ENCODE measurements around the gene AHNAK. TPM values are rescaled to one million over a fixed set of nuclear protein-coding genes. Genes with fewer than 3 reads are reported as not detected.
A peak's percentile ranks its signal among the peaks of the same experiment; 100 is the strongest.
"Not testable (repeated sequence)": the region's sequence is repeated elsewhere in the genome, so short reads cannot be mapped to it uniquely, and the experiment has no call there.

The AHNAK gene
- total RNA-seq, 1 donor from 2014 or later, result 1,254 TPM

DNA sequence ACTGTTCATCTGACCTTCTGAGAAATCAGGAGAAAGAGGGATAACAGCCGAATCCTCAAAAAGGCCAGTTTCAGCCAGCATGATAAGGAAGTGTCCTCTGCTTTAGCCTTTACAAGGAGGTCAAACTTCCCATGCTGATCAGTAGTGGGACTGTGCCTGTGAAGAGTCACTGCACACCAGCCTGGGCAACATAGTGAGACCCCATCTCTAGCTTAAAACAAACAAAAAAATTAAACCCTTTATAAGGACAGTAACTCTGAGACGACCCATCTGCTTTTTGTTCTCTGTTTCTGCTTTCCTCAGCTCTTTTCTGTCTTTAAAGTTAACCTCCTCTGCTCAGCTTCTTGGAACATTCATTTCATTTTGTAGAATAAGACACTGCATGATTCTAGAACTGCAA, 78.0 kb downstream of the AHNAK start:
- no peak for DNase-seq (ENCODE audit: low spot score)

DNA sequence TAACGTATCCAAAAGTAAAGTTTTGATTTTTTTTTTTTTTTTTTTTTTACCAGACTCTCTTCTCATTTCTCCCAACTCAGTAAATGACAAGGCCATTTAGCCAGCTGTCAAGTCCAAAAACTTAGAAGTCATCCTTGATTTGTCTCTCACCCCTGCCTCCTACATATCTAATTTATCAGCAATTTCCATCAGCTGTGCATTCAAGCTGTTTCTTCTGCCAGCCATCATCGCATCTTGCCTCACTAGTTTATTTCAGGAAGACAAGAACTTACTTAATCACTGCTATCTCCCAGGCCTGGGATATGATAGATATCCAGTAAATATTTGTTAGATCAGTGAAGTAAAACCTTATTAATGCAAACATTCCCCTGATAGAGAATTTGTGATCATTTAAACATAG, 80.2 kb downstream of the AHNAK start:
- DNase-seq (ENCODE audit: low spot score), result no peak

GRCh38 chr11:62464655-62465054, 82.0 kb downstream of the AHNAK start:
- no peak for DNase-seq (ENCODE audit: low spot score)

GRCh38 chr11:62463121-62463542, 83.5 kb downstream of the AHNAK start:
- no peak for DNase-seq (ENCODE audit: low spot score)

- DNase-seq (ENCODE audit: low spot score), result no peak
Measured at GRCh38 chr11:62462508-62462892, 84.1 kb downstream of the AHNAK start.

- DNase-seq (ENCODE audit: low spot score), result no peak
Measured at GRCh38 chr11:62461740-62462507, 84.7 kb downstream of the AHNAK start.

GRCh38 chr11:62459080-62459479, 87.5 kb downstream of the AHNAK start:
- no peak for DNase-seq (ENCODE audit: low spot score)

DNA sequence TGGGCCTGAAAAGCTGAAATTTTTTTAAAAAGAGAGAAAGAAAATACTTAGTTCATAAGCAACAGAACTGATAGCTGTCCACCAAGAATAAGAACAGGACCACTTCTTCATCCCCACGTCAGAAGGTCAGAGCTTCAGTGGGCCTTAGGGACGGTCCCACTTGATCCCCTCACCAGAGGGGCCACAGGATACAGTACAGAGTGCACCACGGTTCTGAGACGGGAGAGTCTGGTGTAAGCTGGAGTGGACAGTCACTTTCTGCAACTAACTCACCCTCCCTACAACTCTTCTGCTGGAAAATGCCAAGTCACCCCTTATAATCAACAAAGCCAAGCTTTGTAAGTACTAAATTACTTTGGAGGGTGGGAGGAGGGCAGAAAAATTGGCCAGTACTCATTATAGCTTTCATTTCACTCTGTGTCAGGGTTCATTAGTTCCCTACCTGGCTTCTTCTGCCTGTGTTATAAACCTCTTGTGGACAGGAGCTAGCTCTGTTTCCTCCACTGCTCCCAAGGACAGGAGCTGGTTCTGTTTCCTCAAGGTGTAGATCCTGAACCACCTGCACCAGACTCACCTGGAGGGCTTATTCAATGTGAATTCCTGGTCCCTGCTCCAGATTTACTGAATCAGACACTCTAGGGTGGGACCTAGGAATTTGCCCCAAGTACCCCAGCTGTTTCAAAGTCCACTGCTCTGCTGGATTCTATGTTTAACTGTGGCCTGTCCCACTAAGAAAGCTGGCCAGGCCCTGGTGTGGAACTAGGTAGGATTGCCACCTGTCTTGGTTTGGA, 88.2 kb downstream of the AHNAK start:
- DNase-seq (ENCODE audit: low spot score), result no peak

GRCh38 chr11:62457478-62457877, 89.1 kb downstream of the AHNAK start:
- DNase-seq (ENCODE audit: low spot score), result no peak

DNA sequence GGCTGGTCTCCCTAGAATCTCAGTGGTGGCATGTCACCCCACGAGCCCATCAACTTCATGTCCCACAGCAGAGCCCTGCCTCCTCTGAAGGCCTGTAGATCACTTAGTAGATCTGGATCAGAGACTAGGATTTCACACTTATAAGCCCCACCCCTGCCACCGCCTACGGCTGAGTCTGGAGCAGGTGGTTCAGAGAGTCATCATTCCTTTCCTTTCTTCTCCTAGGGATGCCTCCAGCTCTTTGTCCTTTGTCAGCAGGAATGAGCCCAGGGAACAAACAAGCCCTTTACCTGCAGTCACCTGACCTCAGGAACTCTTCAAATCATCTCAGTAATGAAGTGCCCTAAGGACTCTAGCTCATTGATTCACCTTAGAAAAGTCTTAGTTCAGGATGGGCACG, 90.0 kb downstream of the AHNAK start:
- no peak for DNase-seq (ENCODE audit: low spot score)

DNA sequence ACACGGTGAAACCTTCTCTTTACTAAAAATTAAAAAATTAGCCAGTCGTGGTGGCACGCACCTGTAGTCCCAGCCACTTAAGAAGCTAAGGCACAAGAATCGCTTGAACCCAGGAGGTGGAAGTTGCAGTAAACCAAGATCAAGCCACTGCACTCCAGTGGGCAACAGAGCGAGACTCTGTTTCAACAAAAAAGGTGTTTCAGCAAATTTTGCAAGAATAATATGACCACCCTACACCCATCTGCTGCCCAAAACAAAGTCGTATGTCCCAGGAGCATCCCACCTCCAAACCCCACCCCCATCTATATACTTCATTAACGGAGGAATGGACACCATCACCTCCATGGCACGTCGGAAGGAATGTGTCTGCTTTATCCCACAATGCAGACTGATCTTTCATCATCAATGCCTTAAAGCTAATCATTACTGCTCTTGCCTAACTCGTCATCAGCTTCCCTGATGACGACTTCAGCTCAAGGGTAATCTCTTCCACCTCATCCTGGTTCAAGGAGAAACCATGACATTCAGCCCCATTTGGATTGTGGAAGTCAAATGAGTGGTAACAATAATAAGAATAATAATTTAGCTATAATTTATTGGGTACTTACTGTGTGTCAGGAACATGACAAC, 93.7 kb downstream of the AHNAK start:
- no peak for DNase-seq (ENCODE audit: low spot score)

- no peak for DNase-seq (ENCODE audit: low spot score)
Measured at GRCh38 chr11:62452261-62452660, 94.3 kb downstream of the AHNAK start.

DNA sequence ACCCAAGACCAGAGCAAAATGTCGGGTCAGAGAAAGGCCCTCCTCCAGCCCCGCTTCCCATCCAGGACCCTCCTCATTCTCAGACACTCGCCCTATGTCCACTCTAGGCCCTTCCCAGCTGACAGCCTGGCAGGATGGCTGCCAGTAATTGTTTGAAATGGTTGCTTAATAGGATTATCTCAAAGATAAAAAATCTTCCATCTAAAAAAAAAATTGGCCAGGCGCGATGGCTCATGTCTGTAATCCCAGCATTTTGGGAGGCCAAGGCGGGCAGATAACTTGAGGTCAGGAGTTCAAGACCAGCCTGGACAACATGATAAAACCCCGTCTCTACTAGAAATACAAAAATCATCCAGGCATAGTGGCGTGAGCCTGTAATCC, 95.4 kb downstream of the AHNAK start:
- no peak for DNase-seq (ENCODE audit: low spot score)

- no peak for DNase-seq (ENCODE audit: low spot score)
Measured at GRCh38 chr11:62450543-62451240, 95.9 kb downstream of the AHNAK start.

DNA sequence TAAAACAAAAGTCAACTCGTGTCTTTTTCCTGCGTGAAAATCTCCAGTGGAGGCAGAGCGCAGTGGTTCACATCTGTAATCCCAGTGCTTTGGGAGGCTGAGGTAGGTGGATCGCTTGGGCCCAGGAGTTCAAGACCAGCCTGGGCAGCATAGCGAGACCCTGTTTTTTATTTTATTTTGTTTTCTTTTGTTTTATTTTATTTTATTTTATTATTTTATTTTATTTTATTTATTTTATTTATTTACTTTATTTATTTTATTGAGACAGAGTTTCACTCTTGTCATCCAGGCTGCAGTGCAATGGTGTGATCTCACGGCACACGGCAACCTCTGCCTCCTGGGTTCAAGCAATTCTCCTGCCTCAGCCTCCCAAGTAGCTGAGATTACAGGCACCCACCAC, 96.7 kb downstream of the AHNAK start:
- not testable (repeated sequence) for DNase-seq (ENCODE audit: low spot score)

DNA sequence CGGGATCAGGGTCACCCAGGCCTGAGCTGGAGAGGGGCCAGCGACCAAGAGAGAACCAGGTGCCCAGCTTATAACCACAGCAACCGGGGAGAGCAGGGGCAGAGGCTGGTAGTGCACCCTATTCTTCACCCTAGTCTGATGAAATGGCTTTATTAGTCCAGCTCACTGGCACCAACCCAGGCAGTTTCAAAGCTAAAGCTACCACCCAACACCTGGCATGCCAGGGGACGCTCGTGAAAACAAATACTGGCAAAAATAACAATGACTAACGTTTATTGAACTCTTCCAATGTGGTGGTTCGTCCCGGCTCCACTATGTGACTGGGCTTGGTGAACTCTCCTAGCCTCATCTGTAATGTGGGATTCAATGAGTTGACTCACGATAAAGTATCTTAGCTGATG, 97.2 kb downstream of the AHNAK start:
- DNase-seq (ENCODE audit: low spot score), result no peak

- DNase-seq (ENCODE audit: low spot score), result no peak
Measured at GRCh38 chr11:62446091-62446490, 100.5 kb downstream of the AHNAK start.

DNA sequence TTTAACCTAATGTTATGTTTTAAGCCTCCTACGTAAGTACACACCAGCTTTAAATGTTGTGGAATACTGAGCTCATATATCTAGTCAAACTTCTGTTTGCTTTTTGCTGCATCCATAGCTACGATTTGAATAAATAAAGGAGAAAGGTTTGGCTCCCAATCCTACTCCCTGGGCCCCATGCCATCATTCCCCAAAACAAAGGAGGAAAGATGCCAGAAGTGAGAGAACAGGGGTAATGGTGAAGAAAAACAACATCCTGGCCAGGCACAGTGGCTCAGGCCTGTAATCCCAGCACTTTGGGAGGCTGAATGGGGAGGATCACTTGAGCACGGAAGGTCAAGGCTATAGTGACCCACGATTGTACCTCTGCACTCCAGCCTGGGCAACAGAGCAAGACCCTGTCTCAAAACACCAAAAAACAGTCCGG, 101.3 kb downstream of the AHNAK start:
- DNase-seq (ENCODE audit: low spot score), result no peak

DNA sequence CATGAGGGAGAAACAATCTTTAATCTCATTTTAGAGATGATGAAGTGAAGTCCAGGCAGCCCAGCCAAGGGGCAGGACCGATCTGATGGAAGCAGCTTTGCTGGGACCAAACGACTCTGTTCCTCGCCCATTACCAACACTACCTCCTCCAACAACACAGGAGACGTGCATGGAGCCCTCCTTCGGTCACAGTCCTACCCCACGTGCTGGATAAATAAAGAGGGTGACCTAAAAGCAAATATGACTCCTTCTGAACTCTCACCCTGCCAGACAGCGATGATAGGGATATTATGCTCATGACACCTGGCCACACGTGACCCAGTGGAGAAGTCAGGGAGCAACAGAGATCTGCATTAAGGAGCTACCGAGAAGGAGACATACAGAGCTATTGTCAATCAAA, 101.8 kb downstream of the AHNAK start:
- DNase-seq (ENCODE audit: low spot score), result no peak

- DNase-seq (ENCODE audit: low spot score), result peak; percentile 92
Measured at GRCh38 chr11:62444236-62444833, 102.3 kb downstream of the AHNAK start.
